Nucleus accumbens (tissue), 56 donors: ENCODE results near the gene GPATCH4.
"Not testable (repeated sequence)": the region's sequence is repeated elsewhere in the genome, so short reads cannot be mapped to it uniquely, and the experiment has no call there.

Source experiments
- DNase-seq, 56 donors: peaks; one replicate each; lab custom pipeline; 2025; lab: John Stamatoyannopoulos, UW

Gene GPATCH4

DNA sequence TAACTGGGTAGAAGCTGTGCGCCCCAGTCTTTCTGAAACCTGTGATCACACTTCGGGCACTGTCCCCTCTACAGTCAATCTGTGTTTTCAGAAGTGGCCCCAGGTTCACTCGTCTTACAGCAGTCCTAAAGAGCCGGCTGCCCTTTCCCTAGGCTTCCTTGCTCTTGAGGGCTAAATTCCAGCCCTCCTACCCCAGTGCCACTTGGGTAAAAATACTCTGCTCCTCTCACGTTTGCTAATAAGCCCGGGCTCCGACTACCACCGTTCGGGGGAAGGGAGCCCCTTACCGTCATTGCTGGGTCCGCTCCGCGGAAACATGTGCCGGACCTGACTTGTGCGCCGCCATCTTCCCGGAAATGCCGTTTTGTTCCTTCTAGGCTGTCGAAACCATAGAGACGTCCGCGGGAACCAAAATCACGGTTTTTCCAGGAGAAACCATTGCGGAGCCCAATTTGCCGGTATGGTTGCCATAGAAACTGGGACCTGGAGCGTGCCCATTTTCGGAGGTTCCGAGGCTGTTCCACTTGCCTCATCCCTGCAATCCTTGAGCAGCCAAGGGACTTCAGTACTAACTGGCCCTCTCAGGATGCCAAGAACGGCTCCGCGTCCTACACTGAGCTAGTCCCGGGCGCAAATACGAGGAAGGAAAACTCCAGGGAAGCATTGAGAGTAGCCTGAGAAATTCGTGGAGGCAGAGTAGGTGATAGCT lies at the start of gene GPATCH4:
Gene GPATCH4 (minus strand): TSS at position 358 of the 709 bp plus-strand sequence.
- DNase-seq = peak in 55 of 56 donors; percentile 43 to 93 (median 74)

DNA sequence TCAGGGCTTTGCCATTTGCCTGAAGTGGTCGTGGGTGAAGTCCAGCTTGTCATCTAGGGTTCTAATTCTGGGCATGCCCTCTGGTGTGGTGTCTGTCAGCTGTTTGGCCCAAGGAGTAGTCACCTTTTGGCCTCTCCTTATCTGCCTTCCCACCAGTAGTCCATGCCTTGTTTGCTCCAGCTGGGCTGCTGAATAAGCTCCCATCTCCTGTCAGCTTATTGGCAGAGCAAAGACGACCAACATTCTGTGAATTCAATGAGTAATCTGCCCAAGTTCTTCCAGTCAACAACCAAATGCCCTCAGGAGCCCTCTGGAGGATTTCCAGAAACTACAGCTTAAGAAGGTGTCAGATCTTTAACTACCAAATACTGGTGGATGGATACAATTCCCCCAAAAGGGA lies 47.7 kb upstream of the GPATCH4 start:
- no peak for DNase-seq

DNA sequence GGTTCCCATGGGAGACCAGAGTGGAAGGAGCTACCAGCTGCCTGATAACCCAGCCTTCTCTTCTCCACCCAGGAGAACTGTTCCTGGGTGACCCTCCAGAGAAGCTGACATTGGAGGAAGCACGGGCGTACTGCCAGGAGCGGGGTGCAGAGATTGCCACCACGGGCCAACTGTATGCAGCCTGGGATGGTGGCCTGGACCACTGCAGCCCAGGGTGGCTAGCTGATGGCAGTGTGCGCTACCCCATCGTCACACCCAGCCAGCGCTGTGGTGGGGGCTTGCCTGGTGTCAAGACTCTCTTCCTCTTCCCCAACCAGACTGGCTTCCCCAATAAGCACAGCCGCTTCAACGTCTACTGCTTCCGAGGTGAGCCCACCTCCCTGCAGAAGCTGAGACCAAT lies 47.2 kb upstream of the GPATCH4 start:
- no peak for DNase-seq

DNA sequence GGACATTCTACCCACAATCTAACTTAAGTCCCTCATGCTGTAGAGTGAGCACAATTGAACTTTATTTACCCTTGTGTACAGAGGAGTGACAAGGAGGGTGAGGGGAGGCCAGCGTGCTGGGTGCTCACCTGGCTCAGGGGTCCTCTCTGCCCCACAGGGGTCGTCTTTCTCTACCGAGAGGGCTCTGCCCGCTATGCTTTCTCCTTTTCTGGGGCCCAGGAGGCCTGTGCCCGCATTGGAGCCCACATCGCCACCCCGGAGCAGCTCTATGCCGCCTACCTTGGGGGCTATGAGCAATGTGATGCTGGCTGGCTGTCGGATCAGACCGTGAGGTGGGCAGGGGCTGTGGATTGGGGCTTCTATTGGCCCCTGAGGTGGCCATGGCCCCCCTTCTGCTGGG lies 46.1 kb upstream of the GPATCH4 start:
- DNase-seq = no peak

DNA sequence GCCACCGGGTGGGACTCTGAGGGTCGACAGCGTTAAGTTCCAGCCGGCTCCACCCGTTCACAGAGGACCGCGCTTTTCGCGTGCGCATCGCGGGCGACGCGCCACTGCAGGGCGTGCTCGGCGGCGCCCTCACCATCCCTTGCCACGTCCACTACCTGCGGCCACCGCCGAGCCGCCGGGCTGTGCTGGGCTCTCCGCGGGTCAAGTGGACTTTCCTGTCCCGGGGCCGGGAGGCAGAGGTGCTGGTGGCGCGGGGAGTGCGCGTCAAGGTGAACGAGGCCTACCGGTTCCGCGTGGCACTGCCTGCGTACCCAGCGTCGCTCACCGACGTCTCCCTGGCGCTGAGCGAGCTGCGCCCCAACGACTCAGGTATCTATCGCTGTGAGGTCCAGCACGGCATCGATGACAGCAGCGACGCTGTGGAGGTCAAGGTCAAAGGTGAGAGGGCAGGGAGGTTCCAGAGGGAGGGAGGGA lies 45.5 kb upstream of the GPATCH4 start:
- DNase-seq = no peak

DNA sequence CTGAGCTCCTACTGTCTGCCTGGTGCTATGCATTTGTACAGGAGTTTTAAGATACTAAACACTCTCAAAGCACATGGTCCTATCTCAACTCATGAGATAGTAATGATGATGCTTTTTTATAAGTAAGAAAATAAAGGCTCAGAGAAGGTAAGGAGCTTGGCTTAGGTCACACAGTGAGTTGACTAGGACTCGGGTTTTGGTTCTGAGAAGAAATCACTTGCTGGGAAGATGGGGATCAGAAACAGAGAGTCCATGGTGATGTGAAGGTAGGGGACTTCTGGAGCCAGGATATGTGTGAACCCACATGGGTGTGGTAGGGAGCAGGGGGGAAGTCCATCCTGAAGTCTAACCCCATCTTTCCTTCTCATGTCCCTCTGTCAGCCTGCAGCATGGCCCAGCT lies 44.4 kb upstream of the GPATCH4 start:
- no peak for DNase-seq

DNA sequence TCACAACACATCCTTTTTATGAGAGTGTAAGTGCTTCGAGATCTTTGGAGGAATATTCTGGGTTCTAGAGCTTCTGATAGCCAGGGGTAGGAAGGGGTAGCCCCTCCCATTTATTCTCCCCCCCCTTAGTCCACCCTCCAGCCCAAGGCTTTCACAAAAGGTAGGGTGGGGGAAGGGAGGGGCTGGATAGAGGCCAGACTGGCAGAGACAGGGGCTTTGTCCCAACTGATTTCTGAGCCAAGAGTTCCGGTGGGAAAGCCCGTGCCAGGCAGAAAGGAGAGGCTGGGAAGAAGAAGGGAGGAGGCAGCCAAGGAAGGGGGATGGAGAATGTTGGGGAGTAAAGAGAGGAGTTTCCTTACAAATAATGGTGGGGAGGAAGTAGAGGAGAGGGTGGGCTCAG lies 43.8 kb upstream of the GPATCH4 start:
- peak in 26 of 56 donors; percentile 8 to 67 (median 35) for DNase-seq

DNA sequence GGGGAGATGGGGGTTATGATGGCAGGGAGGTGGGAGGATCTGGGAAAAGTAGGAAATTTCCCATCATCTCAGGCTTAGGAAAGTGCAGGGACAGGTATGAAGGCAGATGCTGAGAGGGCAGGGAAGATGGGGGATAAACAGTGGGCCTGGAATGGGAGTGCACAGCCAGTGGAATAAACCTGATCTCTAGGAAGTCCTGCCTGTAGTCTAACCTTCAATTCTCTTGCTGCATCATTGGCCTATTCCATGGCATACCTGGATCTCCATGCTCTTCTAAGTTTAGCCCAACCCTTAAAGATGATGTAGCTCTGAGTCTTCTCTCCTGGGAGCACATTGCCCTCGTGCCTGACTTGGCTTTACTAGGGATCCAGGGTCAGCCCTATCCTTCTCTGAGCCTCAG lies 43.4 kb upstream of the GPATCH4 start:
- no peak for DNase-seq

DNA sequence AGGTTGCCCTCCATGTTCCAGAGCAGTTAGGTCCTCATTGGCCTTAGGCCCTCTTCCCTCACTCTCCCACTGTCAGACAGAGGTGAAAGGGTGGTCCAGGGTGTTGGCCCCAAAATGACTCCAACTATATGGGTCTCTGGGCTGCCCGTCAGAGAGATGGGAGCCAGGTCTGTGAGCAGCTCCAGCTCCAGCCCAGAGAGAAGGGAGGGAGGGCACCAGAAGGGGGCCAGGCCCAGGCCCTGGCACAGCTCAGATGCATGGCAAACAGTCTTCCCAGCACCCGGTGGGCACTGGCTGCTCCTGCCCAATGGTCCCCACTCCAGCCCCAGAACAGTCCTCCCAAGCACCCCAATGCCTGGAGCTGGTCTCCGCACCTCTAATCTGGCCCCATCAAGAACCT lies 42.9 kb upstream of the GPATCH4 start:
- DNase-seq = peak in 1 of 56 donors; percentile 17

DNA sequence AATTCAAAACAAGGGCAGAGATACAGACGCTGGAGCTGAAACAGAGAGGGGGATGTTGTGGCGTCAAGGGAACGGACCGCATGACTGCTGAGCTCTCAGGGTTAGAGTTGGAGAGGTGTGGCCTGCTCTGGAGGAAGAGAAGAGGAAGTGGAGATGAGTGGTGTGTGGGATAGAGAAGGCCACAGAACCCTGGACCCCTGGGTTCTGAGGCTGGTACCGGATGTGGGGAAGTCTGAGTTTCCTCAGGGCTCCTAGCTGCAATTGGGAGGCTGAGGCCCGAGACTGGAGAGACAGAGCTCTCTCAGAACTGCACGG lies 42.5 kb upstream of the GPATCH4 start:
- DNase-seq = peak in 1 of 56 donors; percentile 24

DNA sequence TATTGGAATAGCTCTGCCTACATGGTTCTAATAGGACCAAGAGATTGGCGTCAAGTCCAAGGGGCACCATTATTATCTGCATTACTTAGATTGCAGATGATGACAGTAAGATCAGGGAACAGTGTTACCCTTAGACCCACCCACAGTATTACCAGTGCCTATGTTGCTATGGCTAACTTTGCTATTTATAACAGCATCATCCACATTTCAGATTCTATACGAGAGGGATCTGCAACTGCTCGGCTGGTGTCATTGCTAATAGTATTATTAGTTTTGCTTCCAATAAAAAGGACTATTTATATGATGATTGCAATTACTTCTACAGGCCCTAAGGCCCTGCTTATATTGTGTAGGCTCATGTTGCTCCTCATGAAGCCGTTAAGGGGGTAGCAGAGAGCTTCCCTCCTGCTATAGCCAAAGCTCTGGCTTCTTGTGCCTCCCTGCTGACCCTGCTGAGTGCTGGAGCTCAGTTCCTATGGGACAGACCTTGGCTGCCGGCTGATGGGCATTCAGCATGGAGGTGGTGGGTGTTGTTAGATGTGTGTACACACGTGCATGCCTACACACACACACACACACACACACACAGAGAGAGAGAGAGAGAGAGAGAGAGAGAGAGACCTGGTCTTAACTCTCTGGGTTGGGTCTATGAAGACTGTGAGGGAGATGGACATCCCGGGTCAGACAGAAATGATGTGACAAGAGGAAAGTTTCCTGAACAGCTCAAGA lies 41.9 kb upstream of the GPATCH4 start:
- peak in 2 of 56 donors; percentile 28 to 29 for DNase-seq

DNA sequence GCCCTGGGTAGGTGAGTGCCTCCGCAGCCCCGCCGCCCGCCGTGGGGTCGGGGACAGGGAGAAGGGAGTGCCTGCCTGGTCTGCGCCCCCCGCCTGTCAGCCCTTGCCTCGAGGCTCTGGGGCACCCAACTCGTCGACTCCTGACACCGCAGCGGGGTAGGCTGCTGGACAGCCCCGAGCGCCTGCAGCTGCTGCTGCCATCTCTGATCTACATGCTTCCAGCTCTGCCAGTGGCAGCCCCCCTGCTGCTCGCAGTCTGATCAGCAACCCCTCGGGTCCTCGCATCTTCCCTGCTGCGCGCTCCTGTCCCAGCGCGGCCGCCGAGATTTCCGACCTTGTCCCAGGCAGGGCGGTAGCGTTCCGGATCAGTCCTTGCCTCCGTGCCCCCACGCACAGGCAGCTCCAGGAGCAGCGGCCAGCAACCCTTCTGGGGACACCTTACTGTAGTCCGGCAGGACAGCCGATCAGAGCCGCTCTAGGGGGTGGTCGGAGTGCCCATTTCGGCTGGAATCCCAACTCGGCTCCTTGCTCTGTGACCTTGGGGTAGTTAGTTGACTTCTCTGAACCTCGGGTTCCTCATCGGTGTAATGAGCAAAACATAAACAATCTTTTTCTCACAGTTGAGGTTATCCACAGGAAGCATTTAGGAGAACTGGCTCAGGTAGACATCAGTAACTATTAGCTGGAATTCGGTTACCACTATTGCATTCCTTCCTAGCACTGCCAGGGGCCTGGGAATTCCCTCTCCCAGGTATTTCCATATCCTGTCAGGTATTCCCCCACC lies 41.2 kb upstream of the GPATCH4 start:
- DNase-seq = peak in 4 of 56 donors; percentile 31 to 71 (median 50)

DNA sequence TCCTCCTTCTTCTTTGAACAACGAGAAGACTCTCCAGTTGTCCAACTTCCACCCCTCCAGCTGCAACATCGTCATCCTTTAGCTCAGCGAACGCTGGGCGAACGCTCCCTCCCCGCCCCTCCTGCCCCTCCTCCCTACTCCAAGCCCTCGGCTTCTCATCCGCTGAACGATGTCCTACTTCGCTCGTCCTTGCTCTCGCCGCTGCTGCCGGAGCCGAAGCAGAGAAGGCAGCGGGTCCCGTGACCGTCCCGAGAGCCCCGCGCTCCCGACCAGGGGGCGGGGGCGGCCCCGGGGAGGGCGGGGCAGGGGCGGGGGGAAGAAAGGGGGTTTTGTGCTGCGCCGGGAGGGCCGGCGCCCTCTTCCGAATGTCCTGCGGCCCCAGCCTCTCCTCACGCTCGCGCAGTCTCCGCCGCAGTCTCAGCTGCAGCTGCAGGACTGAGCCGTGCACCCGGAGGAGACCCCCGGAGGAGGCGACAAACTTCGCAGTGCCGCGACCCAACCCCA lies 40.5 kb upstream of the GPATCH4 start, which contains the start of gene BCAN:
Gene BCAN (plus strand): TSS at position 357 of the 504 bp plus-strand sequence. CDS start 3,938 bp downstream, outside the sequence.
- DNase-seq = peak in 51 of 56 donors; percentile 32 to 86 (median 72)

DNA sequence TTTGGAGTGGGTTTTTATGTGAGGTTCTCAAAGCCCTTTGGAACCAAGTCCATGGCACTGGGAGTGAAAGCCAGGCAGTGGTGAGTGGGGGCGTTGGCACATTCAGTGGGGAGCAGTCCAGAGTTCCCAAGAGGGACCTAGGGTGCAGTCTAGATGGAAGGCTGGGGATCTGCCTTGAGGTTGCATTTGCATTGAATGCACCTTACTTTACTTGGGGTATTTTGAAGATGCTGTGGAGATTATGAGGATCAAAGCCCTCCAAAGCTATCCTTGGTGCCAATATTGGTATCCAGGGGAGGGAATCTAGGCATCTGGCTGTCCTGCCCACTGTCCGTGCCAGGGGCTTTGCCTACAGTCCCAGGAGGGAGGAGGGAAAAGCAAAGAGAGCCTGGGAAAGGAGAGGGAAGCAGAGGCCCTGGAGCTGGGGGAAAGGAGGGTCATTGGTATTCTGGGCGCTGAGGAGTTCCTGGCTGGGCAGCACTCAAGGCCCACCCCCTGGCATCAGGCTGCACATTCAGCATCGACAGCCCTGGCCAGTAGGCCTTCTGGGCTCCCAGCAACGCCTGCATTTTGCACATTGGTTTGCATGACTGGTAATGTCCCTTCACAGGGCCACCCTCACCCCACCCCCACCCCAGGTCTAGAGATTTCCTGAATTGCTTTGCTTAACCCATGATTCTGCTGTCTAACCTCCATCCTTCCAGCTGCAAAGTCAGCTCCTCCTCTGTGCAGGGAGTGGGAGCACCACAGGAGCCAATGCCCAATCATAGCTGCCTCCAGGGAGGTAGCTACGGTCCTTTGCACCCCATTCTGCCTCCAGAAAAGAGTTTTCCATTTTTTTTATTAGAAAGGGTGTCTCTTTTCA lies 39.8 kb upstream of the GPATCH4 start:
- peak in 49 of 56 donors; percentile 20 to 92 (median 61) for DNase-seq

DNA sequence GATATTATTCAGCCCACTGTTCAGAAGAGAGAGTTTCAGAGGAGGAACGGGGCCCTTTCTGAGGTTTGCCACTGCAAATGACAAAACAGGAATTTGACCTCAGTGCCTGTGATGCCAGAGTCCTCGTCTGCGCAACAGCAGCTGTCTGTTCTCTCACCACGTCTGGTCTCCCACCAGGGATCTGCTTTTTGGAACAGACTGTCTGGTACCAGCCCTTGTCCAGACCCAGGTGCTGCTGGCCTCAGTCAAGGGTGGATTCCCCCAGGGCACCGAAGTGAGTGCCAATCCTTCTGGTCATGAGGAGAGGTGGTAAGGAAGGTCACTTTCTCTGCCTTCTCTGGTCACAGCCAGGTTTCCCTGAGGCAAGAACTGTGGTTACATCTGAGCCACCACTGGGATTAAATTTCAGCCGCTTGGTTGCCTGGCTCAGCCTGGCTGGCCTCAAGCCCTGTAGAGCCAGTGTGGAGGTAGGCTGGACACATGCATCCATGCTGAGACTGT lies 38.4 kb upstream of the GPATCH4 start:
- peak in 1 of 56 donors; percentile 11 for DNase-seq

DNA sequence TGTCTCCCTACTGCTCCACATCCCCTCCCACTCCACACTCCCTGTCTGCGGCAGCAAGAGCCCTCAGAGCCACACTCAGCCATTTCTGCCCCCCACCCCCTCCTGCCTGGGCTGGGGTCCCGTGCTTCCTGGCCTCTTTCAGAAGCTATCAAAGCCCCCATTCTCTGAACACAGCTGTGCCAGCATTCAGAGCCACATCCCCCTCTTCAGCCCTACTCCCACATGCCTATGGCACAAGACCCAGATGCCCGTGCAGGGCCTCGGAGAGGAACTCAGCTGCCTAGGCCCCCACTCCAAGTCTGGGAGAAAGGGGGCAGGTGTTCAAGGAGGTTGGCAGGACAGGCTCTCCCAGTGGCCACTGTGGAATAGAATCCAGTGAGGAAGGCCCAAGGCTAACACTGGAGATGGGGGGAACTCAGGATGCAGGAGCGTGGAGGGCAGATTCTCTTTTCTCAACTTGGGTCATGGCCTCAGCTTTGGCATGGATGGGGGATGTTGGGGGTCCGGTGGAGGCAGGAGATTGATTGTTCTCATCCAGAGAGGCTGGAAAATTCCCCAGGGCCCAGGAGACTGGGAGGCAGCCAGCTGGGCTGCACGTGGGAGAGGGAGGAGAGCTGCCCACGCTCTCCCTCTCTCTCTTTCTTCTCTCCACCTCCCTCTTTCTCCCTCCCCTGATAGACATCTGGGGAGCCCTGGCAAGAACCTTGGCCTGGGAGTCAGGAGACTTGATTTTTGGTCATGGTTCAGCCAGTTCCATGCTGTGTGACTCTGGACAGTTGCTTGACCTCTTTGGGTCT lies 37.1 kb upstream of the GPATCH4 start:
- peak in 45 of 56 donors; percentile 22 to 78 (median 57) for DNase-seq

DNA sequence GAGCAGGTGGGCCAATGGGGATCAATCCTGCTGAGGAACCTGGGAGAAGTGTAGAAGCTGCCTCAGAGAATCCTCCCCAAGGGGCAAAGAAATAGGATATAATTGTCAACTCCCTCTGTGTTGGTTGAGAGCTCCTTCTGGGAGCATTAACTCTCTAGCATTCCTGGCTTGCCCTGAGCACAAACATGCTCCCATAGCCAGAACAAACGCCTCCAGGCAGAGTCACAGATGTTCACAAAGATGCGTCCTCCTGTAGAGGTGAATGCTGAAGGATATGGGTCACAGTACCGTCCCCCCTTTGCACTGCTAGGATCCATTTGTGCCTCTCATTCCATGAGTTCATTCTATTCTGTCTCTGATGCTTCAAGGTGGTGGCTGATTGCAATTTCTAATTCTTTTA lies 31.1 kb upstream of the GPATCH4 start:
- DNase-seq = no peak

DNA sequence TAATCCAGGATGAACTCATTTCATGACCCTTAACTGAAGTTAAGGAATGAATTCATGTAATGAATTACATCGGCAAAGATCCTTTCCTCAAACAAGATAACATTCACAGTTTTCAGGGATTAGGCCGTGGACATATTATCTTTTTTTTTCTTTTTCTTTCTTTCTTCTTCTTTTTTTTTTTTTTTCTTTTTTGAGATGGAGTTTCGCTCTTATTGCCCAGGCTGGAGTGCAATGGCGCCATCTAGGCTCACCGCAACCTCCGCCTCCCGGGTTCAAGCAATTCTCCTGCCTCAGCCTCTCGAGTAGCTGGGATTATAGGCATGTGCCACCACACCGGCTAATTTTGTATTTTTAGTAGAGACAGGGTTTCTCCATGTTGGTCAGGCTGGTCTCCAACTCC lies 29.9 kb upstream of the GPATCH4 start:
- DNase-seq = not testable (repeated sequence)
